AG04449 (cell line): ENCODE data around the gene NRG2.

Experiments used
- CTCF ChIA-PET: fragments of 350-600 bp; formaldehyde crosslinking; extraction: SDS; loops from one replicate; lab custom pipeline; 2021; ENCODE audit warnings: antibody characterized with exemption; lab: Yijun Ruan, JAX
- POLR2A ChIA-PET: fragments of 400-600, 350-600 bp; formaldehyde crosslinking; extraction: SDS; loops from one replicate; lab custom pipeline; 2020; ENCODE audit warnings: antibody characterized with exemption, inconsistent platforms; lab: Yijun Ruan, JAX
- DNase-seq: peaks from one replicate; pipeline ENCODE4 v3.0.0-alpha.2; 2010; ENCODE audit warnings: low read depth, low spot score
- H3K4me3 ChIP-seq: 2 replicates; pipeline ENCODE4 v1.5.1; 2011; ENCODE audit warnings: low read depth, mild to moderate bottlenecking, control low read depth, low read length
- CTCF ChIP-seq: IDR thresholded peaks from one replicate; pipeline ENCODE4 v1.5.1; 2011; ENCODE audit warnings: mild to moderate bottlenecking, moderate library complexity, low read length, control low read depth, inconsistent platforms; ENCODE audit not compliant: insufficient read depth; ENCODE audit errors: missing control alignments

Gene NRG2

GRCh38 chr5:139851558-139851957 lies 191.5 kb downstream of the NRG2 start:
- no peak for TF ChIP-seq CTCF
- ChIA-PET POLR2A (no interaction called here), CTCF (interaction anchor here (0.6 to 7.6 kb wide), 5 partner anchors 8 to 117 kb away, joined by 3 to 53 read pairs (median 4); no protein-coding TSS in a partner anchor)
- no peak overlapping the region for H3K4me3 ChIP-seq
- no peak for DNase-seq

GRCh38 chr5:139850423-139851016 lies 192.6 kb downstream of the NRG2 start:
- ChIA-PET CTCF (interaction anchor here (2.4 to 7.6 kb wide), 3 partner anchors 13 to 118 kb away, joined by 15 to 53 read pairs (median 25); no protein-coding TSS in a partner anchor), POLR2A (no interaction called here)
- DNase-seq = no peak
- H3K4me3 ChIP-seq = no peak overlapping the region
- TF ChIP-seq CTCF = no peak

- no peak for DNase-seq
- no peak for TF ChIP-seq CTCF
- ChIA-PET CTCF (interaction anchor here (1.2 to 7.6 kb wide), 4 partner anchors 14 to 119 kb away, joined by 3 to 53 read pairs (median 20); no protein-coding TSS in a partner anchor), POLR2A (no interaction called here)
- H3K4me3 ChIP-seq = no peak overlapping the region
Measured at GRCh38 chr5:139849942-139850341, 193.2 kb downstream of the NRG2 start.

- no peak for TF ChIP-seq CTCF
- ChIA-PET POLR2A (no interaction called here), CTCF (interaction anchor here (1.0 to 7.6 kb wide), 6 partner anchors 10 to 119 kb away, joined by 3 to 53 read pairs (median 10); no protein-coding TSS in a partner anchor)
- no peak overlapping the region for H3K4me3 ChIP-seq
- DNase-seq = no peak
Measured at GRCh38 chr5:139849501-139849900, 193.6 kb downstream of the NRG2 start.

- H3K4me3 ChIP-seq = peak overlapping the region; percentile 47
- DNase-seq = no peak
Measured at GRCh38 chr5:139848508-139849100, 194.5 kb downstream of the NRG2 start.

More at GRCh38 chr5:139848508-139849100, 194.5 kb downstream of the NRG2 start:
- TF ChIP-seq CTCF = no peak
- ChIA-PET POLR2A (no interaction called here), CTCF (interaction anchor here (1.0 to 7.6 kb wide), 7 partner anchors 10 to 120 kb away, joined by 3 to 53 read pairs (median 6); no protein-coding TSS in a partner anchor)
